Right lobe of liver (tissue), 4 donors: ENCODE data around the gene PRR16.

Source experiments
- CTCF ChIP-seq, 4 donors: fragments of 200-600 bp in 3 of 4; fragments of 450-650 bp in 1 of 4; IDR thresholded peaks; one replicate each; pipeline versions ENCODE4 v1.5.1 to v1.8.0; 2016 to 2022; ENCODE audit warnings: antibody characterized with exemption in 4 of 4, mild to moderate bottlenecking in 2 of 4
- POLR2A ChIP-seq: fragments of 450-650 bp; IDR thresholded peaks from one replicate; pipeline ENCODE4 v1.6.1; 2017; ENCODE audit warnings: antibody characterized with exemption, mild to moderate bottlenecking
- donor health status: DM: no; HTN: no; CAD: no.
- donor health status: DM: no; HTN: no; CAD: no.
- donor health status: DM: no; HTN: yes; CAD: no.

- TF ChIP-seq CTCF (IDR thresholded peaks at IDR 0.05) (no peak), POLR2A (no peak)
Observed at GRCh38 chr5:120697147-120697546, 233.0 kb downstream of the PRR16 start.
